Gastrocnemius medialis (tissue), 4 donors: Measurements from ENCODE around the gene RASIP1.

Experiments used
- CTCF ChIP-seq, 5 experiments: fragments of 450-650 bp in 3 of 5; fragments of 200-600 bp in 2 of 5; sonication (generic) in 2 of 5; IDR thresholded peaks in 4 of 5; conservative IDR thresholded peaks in 1 of 5; 1 replicate in 4 of 5; 2 replicates in 1 of 5; pipeline ENCODE4 v1.5.1; 2016 to 2019; ENCODE audit warnings: antibody characterized with exemption in 5 of 5, mild to moderate bottlenecking in 3 of 5, moderate library complexity in 3 of 5
- POLR2A ChIP-seq, 2 donors: fragments of 450-650 bp; IDR thresholded peaks; one replicate each; pipeline ENCODE4 v1.6.1; 2017; ENCODE audit warnings: antibody characterized with exemption in 2 of 2, mild to moderate bottlenecking in 2 of 2, moderate library complexity in 2 of 2

- TF ChIP-seq CTCF (IDR thresholded peaks at IDR 0.05 in 4 of 5, conservative IDR thresholded peaks at IDR 0.05 in 1 of 5), result no peak
- no peak for TF ChIP-seq POLR2A (IDR thresholded peaks at IDR 0.05)
Measured at GRCh38 chr19:48711106-48711662, 29.2 kb downstream of the RASIP1 start.
